ENCODE measurements around the gene ECEL1.

Gene ECEL1

GRCh38 chr2:232438951-232439757 lies 48.5 kb downstream of the ECEL1 start:
- H3K4me3 ChIP-seq (ENCODE audit: low read depth, low read length) = no peak overlapping the region
- TF ChIP-seq CTCF (IDR thresholded peaks at IDR 0.05; ENCODE audit: low read depth, low read length) = no peak

GRCh38 chr2:232438091-232438490 lies 49.5 kb downstream of the ECEL1 start:
- H3K4me3 ChIP-seq (ENCODE audit: low read depth, low read length) = no peak overlapping the region
- TF ChIP-seq CTCF (IDR thresholded peaks at IDR 0.05; ENCODE audit: low read depth, low read length) = no peak

- no peak overlapping the region for H3K4me3 ChIP-seq (ENCODE audit: low read depth, low read length)
- no peak for TF ChIP-seq CTCF (IDR thresholded peaks at IDR 0.05; ENCODE audit: low read depth, low read length)
Observed at GRCh38 chr2:232437195-232437571, 50.5 kb downstream of the ECEL1 start.

- no peak overlapping the region for H3K4me3 ChIP-seq (ENCODE audit: low read depth, low read length)
- TF ChIP-seq CTCF (IDR thresholded peaks at IDR 0.05; ENCODE audit: low read depth, low read length) = no peak
Observed at GRCh38 chr2:232436381-232437194, 51.0 kb downstream of the ECEL1 start.

GRCh38 chr2:232435805-232436204 lies 51.8 kb downstream of the ECEL1 start:
- no peak overlapping the region for H3K4me3 ChIP-seq (ENCODE audit: low read depth, low read length)
- no peak for TF ChIP-seq CTCF (IDR thresholded peaks at IDR 0.05; ENCODE audit: low read depth, low read length)

GRCh38 chr2:232435375-232435648 lies 52.3 kb downstream of the ECEL1 start:
- TF ChIP-seq CTCF (IDR thresholded peaks at IDR 0.05; ENCODE audit: low read depth, low read length) = no peak
- H3K4me3 ChIP-seq (ENCODE audit: low read depth, low read length) = no peak overlapping the region
